Vein endothelial cell (primary cell): ENCODE data around the gene PDSS1. TPM values are rescaled to one million over a fixed set of nuclear protein-coding genes. Genes with fewer than 3 reads are reported as not detected.

Experiments used
- small RNA-seq: library from RNA; depleted of rRNA; stranded (forward); fragments of <200 nt; gene quantifications from one replicate; pipeline ENCODE3, GENCODE V24; 2012
- total RNA-seq: library from RNA; depleted of rRNA; stranded (reverse); fragments of >200 nt; gene quantifications from 2 replicates; pipeline ENCODE4 v1.2.3, GENCODE V29; 2012

The PDSS1 gene
- total RNA-seq = 6.5 and 9.8 TPM in 2 replicates

GRCh38 chr10:26697163-26697921 lies at the start of gene PDSS1:
TSS of gene PDSS1 (plus strand) at chr10:26697701. CDS start at chr10:26697712, 11 bp downstream.

Small RNA genes within 50 kb of the gene (small RNA-seq; reads per million reads assigned to genes)
- gene RF00191 (not detected), gene RNU6-946P (not detected)

Other genes starting within 250 kb of the PDSS1 start
- gene ABI1, start 163.3 kb downstream of the PDSS1 start, total RNA-seq = 69.9 and 91.6 TPM in 2 replicates